Measurements from ENCODE around the gene GUCA1C.

DNA sequence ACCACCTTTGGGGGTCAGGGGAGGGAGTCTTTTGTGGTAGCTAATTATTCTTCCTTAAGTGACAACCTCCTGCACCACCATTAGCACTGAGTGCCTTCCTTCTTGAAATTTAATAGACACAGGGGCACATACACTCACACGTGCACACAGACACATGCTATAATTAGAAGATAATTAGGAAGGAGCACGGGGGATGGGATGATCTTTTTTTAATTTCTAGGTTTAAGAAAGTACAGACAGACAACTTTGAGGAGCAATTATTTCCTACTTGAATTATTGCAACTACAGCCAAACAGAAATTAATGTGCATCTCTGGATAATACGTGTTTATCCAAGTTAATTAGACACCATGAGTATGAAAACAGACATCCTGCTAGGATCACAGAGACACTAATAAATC is 44.8 kb upstream of the GUCA1C start:
- no peak for TF ChIP-seq CTCF (IDR thresholded peaks at IDR 0.05)
- TF ChIP-seq ZNF302 (CRISPR knock-in tag; IDR thresholded peaks at IDR 0.05), result no peak
- no peak for TF ChIP-seq SMC3 (IDR thresholded peaks at IDR 0.05)
- TF ChIP-seq JUNB (IDR thresholded peaks at IDR 0.05), result no peak
- no peak for TF ChIP-seq POLR2A (IDR thresholded peaks at IDR 0.05; ENCODE audit: low read length)
- TF ChIP-seq USF2 (IDR thresholded peaks at IDR 0.05), result no peak
- no peak for TF ChIP-seq TP53 (CRISPR knock-in tag; IDR thresholded peaks at IDR 0.05)
- no peak for TF ChIP-seq EHMT2 (IDR thresholded peaks at IDR 0.05; ENCODE audit: low read depth)
- no peak for TF ChIP-seq CBX8 (IDR thresholded peaks at IDR 0.05)

Measured in A549 (cell line).